Body of pancreas (tissue), 4 donors: ENCODE results near the gene ZNF507. TPM values are rescaled to one million over a fixed set of nuclear protein-coding genes. Genes with fewer than 3 reads are reported as not detected.
A peak's percentile ranks its signal among the peaks of the same experiment; 100 is the strongest.
"Not testable (repeated sequence)": the region's sequence is repeated elsewhere in the genome, so short reads cannot be mapped to it uniquely, and the experiment has no call there.

ENCODE experiments used
- ATAC-seq: fragments of 150-250 bp; one replicate; pipeline ENCODE4 v1.9.1; 2016
- DNase-seq, 4 donors: peaks; one replicate each; pipeline ENCODE4 v3.0.0-alpha.2; 2019
- H3K27ac ChIP-seq, 4 donors: fragments of 200-600 bp; sonication (generic); 1 replicate in 3 of 4; 2 replicates in 1 of 4; pipeline versions ENCODE4 v1.5.1 to v1.6.1; 2016 to 2019; ENCODE audit warnings: mild to moderate bottlenecking in 1 of 4, mixed read lengths in 1 of 4, moderate library complexity in 1 of 4
- H3K27me3 ChIP-seq, 2 donors: fragments of 200-600 bp; sonication (generic); one replicate each; pipeline ENCODE4 v1.6.0; 2016; ENCODE audit warnings: mild to moderate bottlenecking in 1 of 2
- H3K36me3 ChIP-seq, 2 donors: fragments of 200-600 bp; sonication (generic); replicated peaks in 1 of 2; 2 replicates each; pipeline ENCODE4 v1.5.1; 2016; ENCODE audit warnings: low read depth in 2 of 2; ENCODE audit not compliant: insufficient read depth in 1 of 2
- H3K4me1 ChIP-seq: fragments of 200-600 bp; sonication (generic); one replicate; pipeline ENCODE4 v1.6.0; 2016
- H3K4me3 ChIP-seq, 2 donors: fragments of 200-600 bp; sonication (generic); 1 replicate in 1 of 2; 2 replicates in 1 of 2; pipeline ENCODE4 v1.5.1; 2016 to 2019
- H3K9me3 ChIP-seq, 3 donors: fragments of 200-600 bp; sonication (generic); 1 replicate in 2 of 3; 2 replicates in 1 of 3; pipeline ENCODE4 v1.5.1; 2016
- CTCF ChIP-seq, 7 experiments: fragments of 450-650 bp in 4 of 7; fragments of 200-600 bp in 3 of 7; sonication (generic) in 3 of 7; IDR thresholded peaks; one replicate each; pipeline ENCODE4 v1.5.1; 2016 to 2019; ENCODE audit warnings: antibody characterized with exemption in 7 of 7
- POLR2A ChIP-seq, 3 donors: fragments of 450-650 bp; IDR thresholded peaks; one replicate each; pipeline ENCODE4 v1.6.1; 2016; ENCODE audit warnings: antibody characterized with exemption in 3 of 3, mild to moderate bottlenecking in 2 of 3
- WGBS, 2 donors: methylation state at CpG; one replicate each; pipeline ENCODE4 v1.1.5; 2017; 5-methylcytosine and 5-hydroxymethylcytosine counted together
- intact Hi-C: fragments of 100-400 bp; cut with DNase I; formaldehyde crosslinking; loops from one replicate; pipeline ENCODE4 v1.15.1; 2023
- total RNA-seq, 2 donors: library from RNA; depleted of rRNA; stranded (reverse); fragments of >200 nt; gene quantifications; one replicate each; pipeline ENCODE4 v1.1.0, GENCODE V29; 2016

ZNF507 gene
- total RNA-seq, 2 donors from 2014 or later = 14.2 to 19.7 TPM

DNA sequence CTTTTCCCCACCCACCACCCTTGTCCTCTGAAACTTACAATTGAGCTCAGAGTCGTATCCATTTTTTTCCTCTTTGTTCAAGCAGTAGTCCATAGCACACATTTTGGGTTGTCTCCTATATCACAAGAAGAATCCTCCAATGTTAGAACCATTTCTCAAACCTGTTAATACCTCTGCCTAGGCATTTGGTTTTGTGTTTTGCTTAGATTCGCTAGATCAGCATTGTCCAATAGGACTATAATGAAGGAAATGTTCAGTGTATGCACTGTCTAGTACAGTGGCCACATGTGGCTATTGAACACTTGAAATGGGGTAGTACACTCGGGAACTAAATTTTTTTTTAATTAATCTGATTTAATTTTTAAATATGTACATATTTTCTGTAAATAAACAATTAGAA lies 72.7 kb downstream of the ZNF507 start:
- no peak overlapping the region for H3K4me3 ChIP-seq
- H3K9me3 ChIP-seq = no peaks in the 10 kb centered on the region
- TF ChIP-seq POLR2A (IDR thresholded peaks at IDR 0.05) (no peak), CTCF (IDR thresholded peaks at IDR 0.05) (no peak)
- intact Hi-C loops = no loop called here
- no peak overlapping the region for H3K27ac ChIP-seq
- no peaks in the 10 kb centered on the region for H3K27me3 ChIP-seq
- DNase-seq = no peak
- no peaks in the 10 kb centered on the region for H3K4me1 ChIP-seq
- ATAC-seq = no peak
- WGBS, 2 donors = 81 to 83% methylated on average over 3 of the region's 3 CpGs
- H3K36me3 ChIP-seq = no peaks in the 10 kb centered on the region

DNA sequence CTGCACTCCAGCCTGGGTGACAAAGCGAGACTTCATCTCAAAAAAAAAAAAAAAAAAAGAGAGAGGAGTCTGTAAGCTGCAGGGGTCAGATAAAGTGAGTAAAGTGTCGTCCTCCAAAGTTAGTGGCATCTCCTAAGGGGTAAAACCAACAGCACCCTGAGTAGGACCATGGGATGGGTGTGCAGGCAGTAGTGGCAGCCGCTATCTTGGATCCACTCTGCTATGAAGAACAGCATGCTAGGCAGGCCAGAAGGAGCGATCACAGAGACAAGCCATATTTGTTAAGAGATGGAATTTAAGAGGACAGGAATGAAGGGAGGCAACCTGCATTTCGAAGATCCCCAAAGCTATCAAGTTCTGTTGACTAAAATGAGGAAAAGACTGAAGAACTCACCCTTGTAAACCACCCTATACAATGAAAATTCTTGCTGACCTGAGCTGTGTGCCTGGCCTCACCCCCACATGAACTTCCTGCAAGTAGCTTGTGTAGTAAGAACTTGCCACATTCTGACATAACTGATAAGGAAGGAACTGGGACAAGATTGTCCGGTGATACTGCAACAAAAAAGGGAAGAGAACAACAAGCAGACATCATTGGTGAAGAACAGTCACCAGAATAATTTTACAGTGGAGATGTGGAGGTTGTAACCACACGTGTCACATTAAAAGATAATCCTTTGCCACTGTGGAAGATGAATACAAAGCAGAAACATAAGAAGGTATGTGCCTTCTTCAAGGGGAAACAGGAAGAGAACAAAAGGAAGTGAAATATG lies 76.4 kb downstream of the ZNF507 start:
- Histone ChIP-seq H3K36me3 (no peaks in the 10 kb centered on the region), H3K9me3 (no peaks in the 10 kb centered on the region), H3K4me3 (no peak overlapping the region), H3K4me1 (no peaks in the 10 kb centered on the region), H3K27ac (no peak overlapping the region), H3K27me3 (no peaks in the 10 kb centered on the region)
- TF ChIP-seq POLR2A (IDR thresholded peaks at IDR 0.05) (no peak), CTCF (IDR thresholded peaks at IDR 0.05) (no peak)
- 71 to 86% methylated on average over 6 to 7 of the region's 7 CpGs for WGBS, 2 donors
- intact Hi-C loops = no loop called here
- ATAC-seq (no peak), DNase-seq (peak in 1 of 4 donors; percentile 11)

- 62 to 64% methylated on average over 3 of the region's 3 CpGs for WGBS, 2 donors
- no peak for ATAC-seq
- Histone ChIP-seq H3K27ac (no peak overlapping the region), H3K36me3 (no peaks in the 10 kb centered on the region), H3K9me3 (no peaks in the 10 kb centered on the region), H3K4me3 (no peak overlapping the region), H3K4me1 (no peaks in the 10 kb centered on the region), H3K27me3 (no peaks in the 10 kb centered on the region)
- no peak for DNase-seq
- no peak for TF ChIP-seq POLR2A (IDR thresholded peaks at IDR 0.05)
- no peak for TF ChIP-seq CTCF (IDR thresholded peaks at IDR 0.05)
- intact Hi-C loops = no loop called here
Measured at GRCh38 chr19:32422435-32422834, 77.0 kb downstream of the ZNF507 start.

- WGBS, 2 donors = 94 to 98% methylated on average over 2 to 3 of the region's 3 CpGs
- ATAC-seq, H3K4me1 ChIP-seq, H3K36me3 ChIP-seq, H3K27me3 ChIP-seq, intact Hi-C loops, DNase-seq, H3K27ac ChIP-seq, H3K4me3 ChIP-seq, H3K9me3 ChIP-seq: not testable (repeated sequence)
Measured at GRCh38 chr19:32423944-32424343, 78.5 kb downstream of the ZNF507 start.

DNA sequence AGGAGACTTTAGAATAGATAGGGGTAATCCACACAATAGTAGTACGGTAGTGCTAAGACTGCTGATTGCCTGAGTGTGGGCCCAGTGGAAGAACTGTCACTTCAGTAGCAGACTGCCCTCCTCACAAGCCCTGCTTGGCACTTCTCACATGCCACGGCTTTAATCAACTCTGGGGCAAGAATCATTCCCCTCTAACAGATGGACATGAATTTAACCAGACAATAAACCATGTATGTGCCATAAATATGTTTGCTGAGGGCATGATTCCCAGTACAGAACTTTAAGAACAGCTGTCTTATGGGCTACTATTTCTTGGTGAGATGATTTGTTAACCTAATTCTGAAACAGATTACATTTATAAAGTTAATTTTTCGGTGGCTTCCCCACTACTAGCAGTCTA lies 82.1 kb downstream of the ZNF507 start:
- TF ChIP-seq POLR2A (IDR thresholded peaks at IDR 0.05) (no peak), CTCF (IDR thresholded peaks at IDR 0.05) (no peak)
- Histone ChIP-seq H3K4me3 (no peak overlapping the region), H3K27me3 (no peaks in the 10 kb centered on the region), H3K27ac (no peak overlapping the region), H3K36me3 (no peaks in the 10 kb centered on the region), H3K9me3 (no peaks in the 10 kb centered on the region), H3K4me1 (no peaks in the 10 kb centered on the region)
- intact Hi-C loops = no loop called here
- ATAC-seq = no peak
- 94% methylated on average over 3 of the region's 3 CpGs for WGBS, 2 donors
- no peak for DNase-seq
